ENCODE measurements around the gene AK5.

GRCh38 chr1:77300566-77300965 is 18.7 kb downstream of the AK5 start:
- TF ChIP-seq EZH2phosphoT487 (IDR thresholded peaks at IDR 0.05; ENCODE audit: borderline replicate concordance, low read length) (no peak), CTCF (IDR thresholded peaks at IDR 0.05; ENCODE audit: low read depth, low read length, poor library complexity, severe bottlenecking) (no peak)
